ENCODE data around the gene SEPTIN2.

DNA sequence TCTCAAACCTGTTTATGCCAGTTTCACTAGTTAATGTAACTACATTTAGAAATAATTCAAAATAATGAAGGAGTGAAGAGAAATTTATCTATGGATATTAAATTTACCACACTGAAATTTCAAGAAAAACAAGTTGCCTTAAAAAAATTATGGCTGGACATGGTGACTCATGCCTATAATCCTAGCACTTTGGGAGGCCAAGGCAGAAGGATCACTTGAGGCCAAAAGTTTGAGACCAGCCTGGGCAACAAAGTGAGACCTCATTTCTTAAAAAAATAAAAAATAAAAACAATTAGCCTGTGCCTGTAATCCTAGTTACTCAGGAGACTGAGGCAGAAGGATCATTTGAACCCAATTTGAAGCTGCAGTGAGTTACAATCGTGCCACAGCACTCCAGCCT, 30.1 kb upstream of the SEPTIN2 start:
- TF ChIP-seq CTCF (conservative IDR thresholded peaks at IDR 0.05) (no peak), EZH2 (IDR thresholded peaks at IDR 0.05; ENCODE audit: low read depth) (no peak)
